NCI-H2227 (cell line): ENCODE measurements around the gene ITFG1.
"Not testable (repeated sequence)": the region's sequence is repeated elsewhere in the genome, so short reads cannot be mapped to it uniquely, and the experiment has no call there.

ENCODE experiments used
- DNase-seq: peaks from one replicate; lab custom pipeline; 2025; ENCODE audit not compliant: unreplicated experiment; lab: John Stamatoyannopoulos, UW

The ITFG1 gene

DNA sequence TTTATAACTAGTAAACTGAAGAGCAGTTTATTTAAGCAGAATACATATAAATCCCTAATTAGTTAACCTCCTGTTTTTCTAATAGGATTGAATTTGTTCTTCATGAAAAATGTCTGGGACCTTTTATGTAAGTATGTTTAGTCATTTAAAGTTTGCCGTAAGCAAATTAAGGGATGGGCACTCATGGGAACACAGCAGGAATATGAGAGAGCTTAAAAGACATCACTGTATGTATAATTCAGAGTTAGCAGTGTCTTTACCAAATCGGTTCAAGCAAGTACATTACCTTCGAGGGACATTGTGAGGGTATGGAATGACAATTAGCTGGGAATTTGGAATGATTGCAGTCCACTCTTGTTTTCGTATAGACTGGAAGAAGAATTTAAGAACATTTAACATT lies 299.4 kb downstream of the ITFG1 start:
- DNase-seq = no peak

GRCh38 chr16:47160422-47160821 lies 300.4 kb downstream of the ITFG1 start:
- DNase-seq = no peak

DNA sequence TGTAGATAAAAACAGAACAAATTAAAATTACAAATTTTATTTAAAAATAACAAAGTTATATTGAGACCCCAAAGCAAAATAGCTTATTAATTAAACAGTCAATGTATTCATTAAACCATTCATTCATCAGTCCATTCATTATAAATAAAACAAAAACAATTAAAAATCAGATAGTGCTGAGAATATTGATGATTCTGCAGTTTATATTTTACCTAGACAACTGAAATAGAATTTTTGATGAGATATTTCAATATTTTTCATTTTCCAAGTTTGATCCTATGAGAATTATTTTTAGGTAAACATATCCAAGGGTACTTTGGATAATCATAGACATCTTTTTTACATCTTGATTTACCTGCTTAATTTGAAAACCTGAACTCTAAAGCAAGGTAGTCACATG lies 301.9 kb downstream of the ITFG1 start:
- DNase-seq = no peak

GRCh38 chr16:47156680-47157215 lies 304.1 kb downstream of the ITFG1 start:
- no peak for DNase-seq

- not testable (repeated sequence) for DNase-seq
These were observed 308.4 kb downstream of the ITFG1 start for GRCh38 chr16:47152501-47152900.

GRCh38 chr16:47150067-47150466 lies 310.8 kb downstream of the ITFG1 start:
- DNase-seq = no peak

DNA sequence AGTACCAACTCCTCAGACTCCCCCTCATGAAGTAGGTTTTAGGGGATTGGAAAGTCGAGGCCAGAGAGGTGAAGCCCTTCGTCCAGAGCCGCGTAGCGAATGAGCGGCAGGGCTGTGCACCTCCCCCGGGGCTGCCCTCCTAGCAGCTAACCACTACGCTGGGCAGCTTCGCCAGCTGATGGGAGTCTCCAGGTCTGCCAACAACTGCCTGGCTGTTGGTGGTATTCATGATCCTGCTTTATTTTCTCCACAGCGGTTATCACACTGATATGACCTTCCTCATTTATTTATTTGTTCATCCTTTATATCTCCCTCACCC lies 316.3 kb downstream of the ITFG1 start:
- DNase-seq = peak; percentile 67

DNA sequence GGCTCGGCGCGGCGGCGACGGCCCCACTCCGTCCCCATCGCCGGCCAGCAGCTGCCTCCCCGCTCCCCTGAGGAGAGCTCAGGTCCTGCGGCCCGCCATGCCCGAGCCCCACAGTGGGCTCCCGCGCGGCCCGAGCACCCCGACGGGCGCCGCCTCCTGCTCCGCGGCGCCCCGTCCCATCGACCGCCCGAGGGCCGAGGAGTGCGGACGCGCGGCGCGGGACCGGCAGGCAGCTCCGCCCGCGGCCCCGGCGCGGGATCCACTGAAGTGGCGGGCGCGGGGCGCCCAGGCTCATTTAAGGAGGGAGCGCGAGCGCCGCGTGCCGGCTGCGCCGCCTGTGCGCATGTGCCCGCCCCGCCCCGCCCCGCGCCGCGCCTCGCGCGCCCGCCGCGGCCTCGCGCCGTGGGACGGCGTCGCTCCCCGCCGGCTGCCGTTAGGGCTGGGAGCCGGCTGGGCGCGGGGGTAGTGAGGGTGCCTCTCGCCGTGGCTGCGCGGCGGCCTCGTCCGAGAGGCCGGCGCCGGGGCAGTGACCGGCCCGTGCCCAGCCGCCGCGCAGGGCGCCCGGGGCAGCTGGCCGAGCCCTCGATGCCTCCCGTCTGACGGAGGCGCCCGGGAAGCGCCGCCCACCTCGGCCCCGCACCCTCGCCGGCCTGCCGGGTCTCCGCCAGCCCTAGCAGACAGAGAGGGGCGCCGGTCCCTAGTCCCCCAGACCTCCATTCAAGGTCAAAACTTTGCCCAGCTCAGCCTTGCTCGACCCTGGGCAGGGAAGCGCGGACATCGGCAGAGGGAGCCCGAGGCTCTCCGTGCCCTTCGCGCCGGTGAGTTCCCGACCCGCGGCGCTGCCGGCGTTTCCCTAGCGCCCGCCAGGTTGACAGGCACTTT lies 316.9 kb downstream of the ITFG1 start, which contains the start of gene NETO2:
TSS of gene NETO2 (minus strand) at position 269 of the 882 bp plus-strand sequence. CDS start 333 bp downstream, outside the sequence.
- DNase-seq = peak; percentile 73

- peak; percentile 76 for DNase-seq
These were observed 317.8 kb downstream of the ITFG1 start for GRCh38 chr16:47142821-47143676.

DNA sequence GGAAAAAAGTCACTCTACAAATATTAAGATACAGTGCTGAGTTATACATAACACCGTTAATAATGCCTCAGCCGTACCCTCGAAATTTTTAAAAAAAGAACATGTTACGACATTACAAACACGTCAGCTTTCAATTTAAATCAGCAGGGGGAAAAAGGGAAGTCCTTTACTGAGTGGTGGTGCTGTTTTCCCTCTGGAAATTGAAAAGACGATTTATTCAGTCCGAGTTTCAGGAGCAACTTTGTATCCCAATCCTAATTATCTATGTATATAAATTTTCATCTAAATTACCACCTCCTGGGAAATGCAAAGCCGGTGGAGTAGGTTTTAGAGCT lies 318.4 kb downstream of the ITFG1 start:
- DNase-seq = peak; percentile 41

DNA sequence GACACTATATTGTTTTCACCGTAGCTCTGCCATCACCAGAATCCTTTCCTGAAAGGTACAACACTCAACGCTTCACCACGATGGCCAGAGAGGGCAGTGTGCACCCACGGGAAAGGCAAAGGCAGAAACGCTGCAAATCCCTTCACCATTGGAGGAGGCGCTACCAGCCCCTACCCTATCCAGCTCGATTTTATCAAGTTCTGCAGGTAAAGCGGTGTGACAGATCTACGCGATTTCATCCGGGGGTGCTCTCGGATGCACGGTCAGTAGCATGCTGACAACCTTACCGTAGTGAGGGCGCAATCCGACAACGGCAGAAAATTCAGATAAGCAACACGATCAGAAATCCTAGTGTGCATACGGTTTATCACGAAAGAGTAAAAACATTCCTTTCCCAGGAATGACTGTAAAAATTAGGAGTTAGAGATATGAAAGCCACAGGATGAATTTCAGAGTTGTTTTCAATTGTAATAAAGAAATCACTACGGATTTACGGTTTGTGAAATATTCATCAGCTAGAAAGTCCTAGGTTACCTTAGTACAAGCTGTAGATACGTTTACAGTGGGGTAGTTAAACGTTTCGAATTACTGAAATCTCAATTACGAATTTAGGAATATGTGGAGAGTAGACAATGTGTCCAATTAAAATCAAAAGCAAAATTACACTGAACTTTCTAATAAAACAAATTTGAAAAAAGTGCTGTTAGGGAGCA lies 318.9 kb downstream of the ITFG1 start:
- peak; percentile 89 for DNase-seq

DNA sequence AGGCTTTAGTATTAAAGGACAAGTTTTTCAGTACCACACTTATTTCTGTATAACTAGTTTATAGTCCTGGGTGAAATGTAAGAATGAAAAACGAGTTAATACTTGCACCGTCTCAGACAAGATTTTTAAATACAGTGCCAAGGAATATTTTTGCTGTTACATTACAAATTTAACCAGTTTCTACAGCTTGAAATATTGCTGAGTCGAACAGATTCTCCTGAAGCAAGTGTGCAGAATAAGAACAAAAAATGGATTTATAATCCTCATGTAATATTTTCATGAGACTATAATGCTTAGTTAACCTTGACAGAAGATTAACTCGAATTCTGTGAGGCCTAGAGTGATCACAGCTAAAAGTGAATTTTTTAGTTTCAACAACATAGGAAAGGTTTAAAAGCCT lies 320.2 kb downstream of the ITFG1 start:
- no peak for DNase-seq

GRCh38 chr16:47139561-47140185 lies 321.2 kb downstream of the ITFG1 start:
- DNase-seq = peak; percentile 24

DNA sequence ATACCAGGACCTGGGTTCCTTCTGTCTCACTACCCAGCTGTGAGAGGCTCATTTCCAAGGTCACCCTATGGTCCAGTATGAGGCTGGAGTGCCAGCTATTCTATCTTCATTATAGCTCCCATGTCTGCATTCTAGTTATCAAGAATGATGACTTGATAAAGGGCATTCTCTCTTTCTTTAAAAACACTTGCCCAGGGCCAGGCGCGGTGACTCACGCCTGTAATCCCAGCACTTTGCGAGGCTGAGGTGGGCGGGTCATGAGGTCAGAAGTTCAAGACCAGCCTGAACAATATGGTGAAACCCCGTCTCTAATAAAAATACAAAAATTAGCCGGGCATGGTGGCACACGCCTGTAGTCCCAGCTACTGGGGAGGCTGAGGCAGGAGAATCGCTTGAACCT lies 322.9 kb downstream of the ITFG1 start:
- not testable (repeated sequence) for DNase-seq

- no peak for DNase-seq
These were observed 324.6 kb downstream of the ITFG1 start for GRCh38 chr16:47136099-47136842.

DNA sequence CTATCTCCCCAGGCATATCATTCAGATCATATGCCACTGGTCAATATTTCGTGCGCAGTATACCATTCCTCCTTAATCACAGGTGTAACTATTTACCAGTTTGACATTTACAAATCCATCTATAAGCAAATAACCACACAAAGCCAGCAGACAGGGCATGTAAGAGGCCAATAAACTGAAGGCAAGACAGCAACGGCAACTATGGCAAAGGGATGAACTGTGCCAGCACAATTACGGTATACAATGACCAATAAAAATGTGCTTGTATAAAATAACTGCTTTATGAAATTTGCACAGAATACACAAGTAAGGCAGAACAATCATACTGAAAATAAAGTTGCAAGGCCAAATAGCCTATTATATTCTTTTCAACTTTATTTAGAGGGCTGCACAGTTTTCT lies 326.3 kb downstream of the ITFG1 start:
- DNase-seq = no peak

- DNase-seq = no peak
These were observed 328.6 kb downstream of the ITFG1 start for GRCh38 chr16:47132308-47132707.

- DNase-seq = no peak
These were observed 331.0 kb downstream of the ITFG1 start for GRCh38 chr16:47129755-47130435.

DNA sequence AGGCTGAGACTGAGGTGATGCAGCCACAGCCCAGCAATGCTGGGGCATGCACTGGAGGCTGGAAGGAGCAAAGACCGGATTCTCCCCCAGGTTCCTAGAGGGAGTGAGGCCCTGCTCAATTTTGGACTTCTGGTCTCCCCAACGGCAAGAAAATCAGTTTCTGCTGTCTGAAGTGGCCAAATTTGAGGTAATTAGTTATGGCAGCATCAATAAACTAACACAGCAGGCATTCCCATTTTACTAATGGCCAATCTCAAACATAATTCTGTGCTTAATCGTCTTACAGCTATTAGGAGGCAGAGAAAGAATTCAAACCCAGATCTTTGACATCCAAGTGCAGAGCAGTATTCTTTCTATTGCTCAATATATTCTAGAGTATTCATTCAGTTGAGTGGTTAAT lies 333.3 kb downstream of the ITFG1 start:
- no peak for DNase-seq

DNA sequence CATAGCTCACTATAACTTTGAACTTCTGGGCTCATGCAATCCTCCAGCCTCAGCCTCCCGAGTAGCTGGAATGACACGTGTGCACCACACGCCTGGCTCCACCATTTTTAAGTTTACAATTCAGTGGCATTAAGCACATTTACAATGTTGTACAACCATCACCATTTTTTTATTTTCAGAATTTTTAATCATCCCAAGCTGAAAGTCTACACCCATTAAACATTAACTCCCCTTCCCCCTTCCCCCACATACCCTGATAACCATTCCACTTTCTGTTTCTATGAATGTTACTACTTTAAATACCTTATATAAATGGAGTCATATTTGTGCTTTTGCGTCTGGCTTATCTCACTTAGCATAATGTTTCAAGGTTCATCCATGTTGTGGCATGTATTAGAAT lies 335.1 kb downstream of the ITFG1 start:
- no peak for DNase-seq
